DND-41 (cell line): Measurements from ENCODE around the gene CARS1.

Experiments used
- ATAC-seq: fragments of 200-7000 bp; cut with Tn5 transposase; 3 replicates; pipeline ENCODE4 v1.9.1; 2021; ENCODE audit warnings: low read depth; ENCODE audit not compliant: insufficient read depth
- DNase-seq: peaks from one replicate; pipeline ENCODE4 v3.0.0-alpha.2; 2020
- H2AFZ ChIP-seq: 2 replicates; pipeline ENCODE4 v1.6.0; 2012; ENCODE audit warnings: low read depth, low read length
- H3K27ac ChIP-seq: 2 replicates; pipeline ENCODE4 v1.5.1; 2012; ENCODE audit warnings: low read length, inconsistent platforms
- H3K27me3 ChIP-seq: fragments of 200-600 bp; sonication (generic); 2 replicates; pipeline ENCODE4 v1.6.0; 2012; ENCODE audit warnings: low read length, mild to moderate bottlenecking, inconsistent platforms; ENCODE audit not compliant: insufficient read depth, poor library complexity
- H3K36me3 ChIP-seq: 2 replicates; pipeline ENCODE4 v1.5.1; 2012; ENCODE audit warnings: low read length, inconsistent platforms; ENCODE audit not compliant: insufficient read depth
- H3K4me1 ChIP-seq: 2 replicates; pipeline ENCODE4 v1.5.1; 2012; ENCODE audit warnings: mild to moderate bottlenecking, low read length; ENCODE audit not compliant: insufficient read depth
- H3K4me2 ChIP-seq: 2 replicates; pipeline ENCODE4 v1.6.0; 2012; ENCODE audit warnings: mild to moderate bottlenecking, moderate library complexity, low read length, inconsistent platforms; ENCODE audit not compliant: insufficient read depth
- H3K4me3 ChIP-seq, 2 experiments: fragments of 200-600 bp in 1 of 2; shearing (Covaris generic) in 1 of 2; 2 replicates each; pipeline ENCODE4 v1.5.1; 2012 to 2016; ENCODE audit warnings: inconsistent platforms in 2 of 2, low read length in 2 of 2, mild to moderate bottlenecking in 2 of 2, low read depth in 1 of 2, moderate library complexity in 1 of 2
- H3K79me2 ChIP-seq: 2 replicates; pipeline ENCODE4 v1.6.0; 2012; ENCODE audit warnings: low read length, inconsistent platforms; ENCODE audit not compliant: insufficient read depth
- H3K9ac ChIP-seq: 2 replicates; pipeline ENCODE4 v1.6.0; 2012; ENCODE audit warnings: low read depth, mild to moderate bottlenecking, inconsistent platforms, low read length, moderate library complexity
- H3K9me3 ChIP-seq: 2 replicates; pipeline ENCODE4 v1.5.1; 2012; ENCODE audit warnings: low read length, moderate library complexity, mild to moderate bottlenecking, inconsistent platforms; ENCODE audit not compliant: insufficient read depth, severe bottlenecking
- H4K20me1 ChIP-seq: 2 replicates; pipeline ENCODE4 v1.6.0; 2012; ENCODE audit warnings: low read length; ENCODE audit not compliant: insufficient read depth
- EZH2 ChIP-seq: IDR thresholded peaks from 3 replicates; pipeline ENCODE4 v1.6.1; 2012; ENCODE audit warnings: borderline replicate concordance, low read depth, mild to moderate bottlenecking, moderate library complexity, low read length, inconsistent platforms; ENCODE audit not compliant: severe bottlenecking
- TF ChIP-seq, protein P1 (sequence below): IDR thresholded peaks from 2 replicates; pipeline ENCODE4 v1.5.1; 2012; ENCODE audit warnings: borderline replicate concordance, low read length, moderate library complexity, mild to moderate bottlenecking; ENCODE audit not compliant: poor library complexity, severe bottlenecking; ENCODE audit errors: extremely low read depth

The CARS1 gene

DNA sequence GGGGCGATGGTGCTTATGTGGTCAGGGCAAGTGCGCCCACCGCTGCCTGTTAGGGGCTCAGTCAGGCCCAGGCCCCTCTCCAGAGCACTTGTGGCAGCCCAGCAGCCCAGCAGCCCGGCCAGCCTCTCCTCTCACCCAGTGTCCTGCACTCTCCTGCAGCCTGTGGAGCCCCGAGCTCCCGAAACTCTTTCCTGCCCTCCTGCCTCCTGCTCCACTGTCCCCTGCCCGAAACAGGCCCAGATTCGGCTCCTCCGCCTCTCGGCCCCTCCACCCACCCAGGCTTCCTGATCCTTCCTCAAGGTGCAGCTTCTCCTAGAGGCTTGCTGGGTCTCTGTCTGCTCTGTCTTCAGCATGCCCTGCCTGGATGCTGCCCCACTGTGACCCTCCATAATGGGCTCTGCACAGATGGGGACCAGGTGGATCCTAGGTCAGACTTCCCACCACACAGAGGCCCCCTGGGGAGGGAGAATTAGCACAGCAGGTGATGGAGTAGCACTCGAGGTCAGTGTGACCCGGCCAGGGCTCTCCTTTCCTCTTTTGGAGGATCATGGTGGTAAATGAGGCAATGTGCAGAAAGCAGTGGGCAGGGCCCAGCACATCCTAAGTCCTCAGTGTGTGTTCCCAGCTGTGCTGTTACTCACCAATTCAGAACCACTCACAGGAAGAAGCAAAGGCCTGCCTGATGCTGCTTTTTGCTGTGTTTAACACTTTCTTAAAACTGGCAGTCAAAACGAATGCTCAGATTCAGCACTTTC lies 46.5 kb downstream of the CARS1 start:
- no peak overlapping the region for H3K9ac ChIP-seq
- H3K4me2 ChIP-seq = no peak overlapping the region

DNA sequence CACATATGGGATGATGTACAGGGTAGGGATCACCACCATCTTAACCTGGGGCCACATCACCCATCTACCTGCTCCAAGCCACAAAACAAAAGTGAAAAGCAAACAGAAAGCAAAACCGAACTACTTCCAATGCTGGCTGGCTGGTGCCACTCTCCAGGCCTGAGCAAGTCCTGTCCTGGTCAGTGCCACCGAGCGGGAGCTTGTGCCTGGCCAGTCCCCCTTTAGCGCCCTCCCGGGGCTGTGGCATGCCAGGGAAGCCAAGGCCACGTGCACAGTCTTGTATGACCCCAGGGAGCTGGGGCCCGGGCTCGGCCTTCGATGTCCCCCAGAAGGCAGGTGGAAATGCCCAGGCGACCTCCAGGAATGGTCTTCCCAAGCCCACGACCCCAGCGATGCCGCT lies 47.2 kb downstream of the CARS1 start:
- DNase-seq = no peak
- H4K20me1 ChIP-seq = no peaks in the 10 kb centered on the region
- no peak overlapping the region for H2AFZ ChIP-seq
- TF ChIP-seq, protein P1, sequence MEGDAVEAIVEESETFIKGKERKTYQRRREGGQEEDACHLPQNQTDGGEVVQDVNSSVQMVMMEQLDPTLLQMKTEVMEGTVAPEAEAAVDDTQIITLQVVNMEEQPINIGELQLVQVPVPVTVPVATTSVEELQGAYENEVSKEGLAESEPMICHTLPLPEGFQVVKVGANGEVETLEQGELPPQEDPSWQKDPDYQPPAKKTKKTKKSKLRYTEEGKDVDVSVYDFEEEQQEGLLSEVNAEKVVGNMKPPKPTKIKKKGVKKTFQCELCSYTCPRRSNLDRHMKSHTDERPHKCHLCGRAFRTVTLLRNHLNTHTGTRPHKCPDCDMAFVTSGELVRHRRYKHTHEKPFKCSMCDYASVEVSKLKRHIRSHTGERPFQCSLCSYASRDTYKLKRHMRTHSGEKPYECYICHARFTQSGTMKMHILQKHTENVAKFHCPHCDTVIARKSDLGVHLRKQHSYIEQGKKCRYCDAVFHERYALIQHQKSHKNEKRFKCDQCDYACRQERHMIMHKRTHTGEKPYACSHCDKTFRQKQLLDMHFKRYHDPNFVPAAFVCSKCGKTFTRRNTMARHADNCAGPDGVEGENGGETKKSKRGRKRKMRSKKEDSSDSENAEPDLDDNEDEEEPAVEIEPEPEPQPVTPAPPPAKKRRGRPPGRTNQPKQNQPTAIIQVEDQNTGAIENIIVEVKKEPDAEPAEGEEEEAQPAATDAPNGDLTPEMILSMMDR = no peak
- TF ChIP-seq EZH2 = no peak
- no peaks in the 10 kb centered on the region for H3K4me1 ChIP-seq
- no peaks in the 10 kb centered on the region for H3K27me3 ChIP-seq
- peaks cover 82% of the 10 kb centered on the region for H3K36me3 ChIP-seq
- H3K27ac ChIP-seq = no peak overlapping the region
- H3K4me3 ChIP-seq = no peak overlapping the region
- H3K79me2 ChIP-seq = no peaks in the 10 kb centered on the region
- H3K9ac ChIP-seq = no peak overlapping the region
- no peak for ATAC-seq
- H3K4me2 ChIP-seq = no peak overlapping the region
- H3K9me3 ChIP-seq = no peaks in the 10 kb centered on the region

More for the DNA sequence above, 46.5 kb downstream of the CARS1 start:
- H3K9me3 ChIP-seq = no peaks in the 10 kb centered on the region
- no peak overlapping the region for H2AFZ ChIP-seq
- H4K20me1 ChIP-seq = no peaks in the 10 kb centered on the region; the same call in 1 of the 2 replicates
- no peaks in the 10 kb centered on the region for H3K79me2 ChIP-seq
- H3K4me1 ChIP-seq = no peaks in the 10 kb centered on the region
- ATAC-seq = no peak
- H3K36me3 ChIP-seq = peaks cover 85% of the 10 kb centered on the region
- no peak overlapping the region for H3K27ac ChIP-seq
- H3K27me3 ChIP-seq = no peaks in the 10 kb centered on the region
- no peak for TF ChIP-seq EZH2
- TF ChIP-seq, protein P1 = no peak
- no peak for DNase-seq
- no peak overlapping the region for H3K4me3 ChIP-seq

DNA sequence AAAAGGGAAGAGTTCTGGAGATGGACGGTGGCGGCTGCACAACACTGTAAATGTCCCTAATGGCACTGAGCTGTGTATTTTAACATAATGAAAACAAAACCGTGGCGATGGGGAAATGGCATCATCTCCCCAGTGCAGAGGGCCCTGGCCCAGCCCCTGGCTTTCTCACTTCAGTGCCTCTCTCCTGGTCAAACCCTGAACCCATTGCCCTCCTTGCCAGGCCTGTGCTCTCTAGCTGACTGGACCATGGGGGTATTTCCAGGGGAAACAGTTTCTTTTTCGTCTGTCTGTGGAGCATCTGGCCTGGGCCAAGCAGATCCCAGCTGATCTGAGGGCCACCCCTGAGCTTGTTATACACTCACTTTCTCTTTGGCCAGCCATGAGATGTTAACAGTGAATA lies 47.7 kb downstream of the CARS1 start:
- Histone ChIP-seq H3K9me3 (no peaks in the 10 kb centered on the region), H3K9ac (no peak overlapping the region)

More for the DNA sequence above, 47.7 kb downstream of the CARS1 start:
- Histone ChIP-seq H3K4me1 (no peaks in the 10 kb centered on the region), H2AFZ (no peak overlapping the region), H3K4me2 (no peak overlapping the region), H3K27ac (no peak overlapping the region), H3K4me3 (no peak overlapping the region), H3K27me3 (no peaks in the 10 kb centered on the region), H3K36me3 (peaks cover 80% of the 10 kb centered on the region), H4K20me1 (no peaks in the 10 kb centered on the region), H3K79me2 (no peaks in the 10 kb centered on the region)
- ATAC-seq (no peak), DNase-seq (no peak)
- TF ChIP-seq, protein P1 = no peak
- no peak for TF ChIP-seq EZH2
